Type B pancreatic cell (in vitro differentiated cells): Measurements from ENCODE around the gene SPINK6. TPM values are rescaled to one million over a fixed set of nuclear protein-coding genes. Genes with fewer than 3 reads are reported as not detected.

Experiments used
- DNase-seq: peaks from one replicate; pipeline ENCODE4 v3.0.0; 2021; ENCODE audit warnings: mixed read lengths; ENCODE audit not compliant: unreplicated experiment; ENCODE audit errors: extremely low spot score
- H3K27ac Mint-ChIP-seq: 2 replicates; pipeline ENCODE4 v1.8.0; 2021; ENCODE audit warnings: mild to moderate bottlenecking, mixed read lengths
- H3K27me3 Mint-ChIP-seq: 2 replicates; pipeline ENCODE4 v1.8.0; 2021; ENCODE audit warnings: mixed read lengths
- H3K36me3 Mint-ChIP-seq: 2 replicates; pipeline ENCODE4 v1.8.0; 2021; ENCODE audit warnings: mixed read lengths
- H3K4me1 Mint-ChIP-seq: one replicate; pipeline ENCODE4 v1.8.0; 2021; ENCODE audit warnings: mixed read lengths; ENCODE audit not compliant: unreplicated experiment
- H3K4me3 Mint-ChIP-seq: 2 replicates; pipeline ENCODE4 v1.8.0; 2021; ENCODE audit warnings: mild to moderate bottlenecking, mixed read lengths
- H3K9me3 Mint-ChIP-seq: 2 replicates; pipeline ENCODE4 v1.8.0; 2021; ENCODE audit warnings: mixed read lengths
- total RNA-seq: library from RNA; stranded (reverse); gene quantifications from 2 replicates; pipeline ENCODE4 v1.2.1, GENCODE V29; 2021; ENCODE audit warnings: low replicate concordance
- TF ChIP-seq, protein P1 (sequence below): fragments of 200-600 bp; sonication (generic); conservative IDR thresholded peaks from 2 replicates; pipeline ENCODE4 v1.5.0; 2021; ENCODE audit warnings: antibody characterized with exemption, mild to moderate bottlenecking

SPINK6 gene
- total RNA-seq, 1 donor from 2014 or later: not detected

DNA sequence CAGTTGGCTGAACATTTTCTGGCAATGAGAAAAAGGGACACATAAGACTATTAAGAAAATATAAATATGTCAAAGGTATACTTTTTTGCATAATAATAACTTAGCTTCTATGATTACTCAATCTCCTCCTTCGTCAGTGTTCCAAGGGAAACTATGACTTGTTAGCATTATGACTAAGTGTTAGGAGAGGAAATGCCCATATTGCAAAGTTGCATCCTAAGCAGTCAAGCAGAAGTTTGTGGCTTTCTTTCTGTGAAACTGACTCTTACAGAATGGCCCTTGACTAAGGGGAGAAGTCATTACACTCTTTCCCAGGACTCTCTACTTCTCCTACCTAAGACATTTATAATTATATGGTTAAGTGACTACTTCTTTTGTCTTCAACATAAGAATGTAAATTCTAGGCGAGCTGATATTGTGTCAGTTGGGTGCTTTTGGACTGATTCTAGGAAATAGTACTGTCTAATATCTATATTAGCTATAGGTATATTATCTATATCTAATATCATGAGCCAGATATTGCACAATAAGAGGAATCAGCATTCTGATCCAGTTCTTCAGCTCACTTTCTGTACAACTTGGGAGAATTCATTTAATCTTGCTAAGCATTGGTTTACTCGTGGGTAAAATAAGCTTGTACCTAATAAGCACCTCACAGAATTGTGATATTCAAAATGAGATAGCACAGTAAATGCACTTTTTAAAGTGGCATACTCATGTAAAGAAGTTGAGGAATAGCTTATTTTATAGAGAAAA is 16.4 kb upstream of the SPINK6 start:
- no peak overlapping the region for H3K27ac Mint-ChIP-seq
- no peaks in the 10 kb centered on the region for H3K4me1 Mint-ChIP-seq
- no peaks in the 10 kb centered on the region for H3K36me3 Mint-ChIP-seq
- H3K4me3 Mint-ChIP-seq: no peak overlapping the region
- TF ChIP-seq, protein P1, sequence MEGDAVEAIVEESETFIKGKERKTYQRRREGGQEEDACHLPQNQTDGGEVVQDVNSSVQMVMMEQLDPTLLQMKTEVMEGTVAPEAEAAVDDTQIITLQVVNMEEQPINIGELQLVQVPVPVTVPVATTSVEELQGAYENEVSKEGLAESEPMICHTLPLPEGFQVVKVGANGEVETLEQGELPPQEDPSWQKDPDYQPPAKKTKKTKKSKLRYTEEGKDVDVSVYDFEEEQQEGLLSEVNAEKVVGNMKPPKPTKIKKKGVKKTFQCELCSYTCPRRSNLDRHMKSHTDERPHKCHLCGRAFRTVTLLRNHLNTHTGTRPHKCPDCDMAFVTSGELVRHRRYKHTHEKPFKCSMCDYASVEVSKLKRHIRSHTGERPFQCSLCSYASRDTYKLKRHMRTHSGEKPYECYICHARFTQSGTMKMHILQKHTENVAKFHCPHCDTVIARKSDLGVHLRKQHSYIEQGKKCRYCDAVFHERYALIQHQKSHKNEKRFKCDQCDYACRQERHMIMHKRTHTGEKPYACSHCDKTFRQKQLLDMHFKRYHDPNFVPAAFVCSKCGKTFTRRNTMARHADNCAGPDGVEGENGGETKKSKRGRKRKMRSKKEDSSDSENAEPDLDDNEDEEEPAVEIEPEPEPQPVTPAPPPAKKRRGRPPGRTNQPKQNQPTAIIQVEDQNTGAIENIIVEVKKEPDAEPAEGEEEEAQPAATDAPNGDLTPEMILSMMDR: no peak
- no peak for DNase-seq
- no peaks in the 10 kb centered on the region for H3K27me3 Mint-ChIP-seq
- H3K9me3 Mint-ChIP-seq: no peaks in the 10 kb centered on the region

DNA sequence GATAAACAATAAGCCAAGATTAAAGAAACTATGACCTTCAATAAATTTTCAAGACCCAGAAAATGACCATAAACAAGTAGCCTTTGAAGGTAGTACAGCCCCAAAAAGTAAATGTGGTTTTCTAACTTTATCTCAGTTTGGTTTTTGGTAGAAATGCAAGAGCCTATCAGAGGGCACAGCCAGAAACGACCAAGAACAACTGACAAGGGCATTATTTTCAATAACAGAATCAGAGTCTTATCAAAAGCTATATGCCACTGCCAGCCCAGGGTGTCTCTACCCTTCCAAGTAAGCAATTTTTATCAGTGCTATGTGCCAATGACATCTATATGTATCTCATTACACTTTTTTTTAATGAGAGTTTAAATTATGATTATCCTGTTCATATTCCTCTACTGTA is 11.8 kb upstream of the SPINK6 start:
- TF ChIP-seq, protein P1: no peak
- H3K4me1 Mint-ChIP-seq: no peaks in the 10 kb centered on the region
- H3K36me3 Mint-ChIP-seq: no peaks in the 10 kb centered on the region
- H3K27ac Mint-ChIP-seq: no peak overlapping the region
- H3K9me3 Mint-ChIP-seq: no peaks in the 10 kb centered on the region
- H3K4me3 Mint-ChIP-seq: no peak overlapping the region
- H3K27me3 Mint-ChIP-seq: no peaks in the 10 kb centered on the region
- no peak for DNase-seq

DNA sequence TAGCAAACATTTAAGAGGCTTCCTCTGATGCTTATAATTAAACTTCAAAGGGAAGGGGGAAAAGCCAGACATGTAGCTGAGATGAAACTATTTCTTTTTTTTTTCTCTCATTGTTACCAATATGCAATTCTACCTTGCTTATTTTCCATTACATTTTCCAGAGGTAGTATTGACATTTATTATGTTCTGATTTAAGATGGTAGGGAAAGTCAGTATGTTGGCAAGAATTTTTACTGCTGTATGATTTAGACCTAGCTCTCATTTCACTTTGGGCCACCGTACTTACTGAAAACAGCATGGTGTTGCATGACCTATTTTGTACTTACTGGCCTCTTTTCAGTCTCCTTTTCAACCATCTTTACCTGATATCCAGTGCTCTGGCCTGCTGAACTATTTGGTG is 9.6 kb upstream of the SPINK6 start:
- H3K27ac Mint-ChIP-seq: no peak overlapping the region
- H3K4me3 Mint-ChIP-seq: no peak overlapping the region
- no peaks in the 10 kb centered on the region for H3K9me3 Mint-ChIP-seq
- DNase-seq: no peak
- H3K4me1 Mint-ChIP-seq: no peaks in the 10 kb centered on the region
- H3K27me3 Mint-ChIP-seq: no peaks in the 10 kb centered on the region
- TF ChIP-seq, protein P1: no peak
- no peaks in the 10 kb centered on the region for H3K36me3 Mint-ChIP-seq

DNA sequence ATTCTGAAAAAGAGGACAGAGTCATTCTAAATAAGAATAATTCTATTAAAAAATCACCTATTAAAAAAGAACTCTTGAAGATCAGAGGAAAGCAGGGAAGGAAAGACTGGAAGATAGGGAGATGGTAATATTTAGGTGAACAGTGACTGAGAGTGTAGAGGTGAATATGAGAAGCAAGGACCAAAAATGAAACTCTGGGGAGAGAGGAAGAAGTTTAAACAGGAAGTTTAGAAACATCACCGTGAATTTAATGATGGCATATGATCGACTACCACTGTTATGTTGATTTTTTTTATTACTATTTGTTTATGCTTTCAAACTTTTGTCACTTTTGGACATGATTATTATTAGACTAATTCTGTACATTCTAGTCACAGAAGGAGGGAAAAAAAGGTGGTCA is 1.7 kb upstream of the SPINK6 start:
- TF ChIP-seq, protein P1: no peak
- DNase-seq: no peak
- Mint-ChIP-seq H3K4me1 (no peaks in the 10 kb centered on the region), H3K27me3 (no peaks in the 10 kb centered on the region), H3K9me3 (no peaks in the 10 kb centered on the region), H3K36me3 (no peaks in the 10 kb centered on the region), H3K27ac (no peak overlapping the region), H3K4me3 (no peak overlapping the region)

DNA sequence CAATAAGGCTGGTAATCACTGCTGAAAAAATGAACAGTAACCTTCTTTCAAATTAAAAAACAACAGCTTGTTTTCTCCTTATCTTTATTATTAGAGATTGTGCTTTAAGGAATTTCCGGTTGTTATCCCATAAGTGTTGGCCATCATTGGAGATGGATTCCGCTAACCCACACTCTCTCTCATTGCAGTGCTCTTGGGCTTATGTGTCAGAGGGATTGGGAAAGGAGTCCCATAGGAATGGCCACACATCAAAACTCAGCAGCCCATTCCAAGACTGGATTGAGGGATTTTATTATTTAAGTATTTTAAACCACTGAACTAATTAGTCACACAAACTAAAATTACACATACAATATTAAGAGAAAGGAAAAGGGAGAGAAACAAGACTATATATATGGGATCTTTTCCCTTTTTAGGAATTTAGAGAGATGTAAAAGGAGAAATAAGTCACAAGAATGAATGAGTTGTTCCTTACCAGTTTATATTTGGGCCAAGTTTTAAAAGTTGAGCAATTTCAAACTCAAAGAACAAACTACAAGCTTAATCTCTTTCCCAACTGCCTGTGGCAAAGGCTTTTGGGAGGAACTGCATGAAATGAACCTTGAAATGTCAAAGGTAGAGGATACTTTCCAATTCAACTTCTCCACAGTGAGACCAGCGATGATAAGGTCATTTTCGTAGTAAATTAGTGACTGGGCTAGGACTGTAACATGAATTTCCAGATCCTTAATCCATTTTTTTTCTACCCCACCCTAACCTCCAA is 2.4 kb downstream of the SPINK6 start:
- no peaks in the 10 kb centered on the region for H3K36me3 Mint-ChIP-seq
- no peak overlapping the region for H3K4me3 Mint-ChIP-seq
- H3K27ac Mint-ChIP-seq: no peak overlapping the region

More for the DNA sequence above, 2.4 kb downstream of the SPINK6 start:
- no peaks in the 10 kb centered on the region for H3K4me1 Mint-ChIP-seq
- TF ChIP-seq, protein P1: no peak
- no peak for DNase-seq
- H3K9me3 Mint-ChIP-seq: no peaks in the 10 kb centered on the region
- H3K27me3 Mint-ChIP-seq: no peaks in the 10 kb centered on the region
